A549 (cell line): ENCODE measurements around the gene MAPKAP1. TPM values are rescaled to one million over a fixed set of nuclear protein-coding genes. Genes with fewer than 3 reads are reported as not detected.

Experiments
- ATAC-seq, 2 experiments: fragments of 200-7000 bp in 1 of 2; fragments of >200 bp in 1 of 2; cut with Nextera tagmentation in 1 of 2; cut with Tn5 transposase in 1 of 2; 3 replicates each; pipeline versions ENCODE4 v1.8.0 to v1.9.1; 2018 to 2020; ENCODE audit warnings: mild to moderate bottlenecking in 1 of 2, moderate library complexity in 1 of 2
- CTCF ChIA-PET: fragments of 300-600 bp; sonication (Branson Sonifier 250); formaldehyde crosslinking; extraction: SDS; loops from one replicate; lab custom pipeline; 2021; ENCODE audit warnings: antibody characterized with exemption, inconsistent platforms; lab: Yijun Ruan, JAX
- POLR2A ChIA-PET: fragments of 350-600 bp; formaldehyde crosslinking; extraction: SDS; loops from one replicate; lab custom pipeline; 2021; ENCODE audit warnings: antibody characterized with exemption, inconsistent platforms; lab: Yijun Ruan, JAX
- DNase-seq, 2 experiments: peaks; one replicate each; pipeline versions ENCODE4 v3.0.0 to v3.0.0-alpha.2; 2011 to 2016; ENCODE audit warnings: low read depth in 1 of 2, low spot score in 1 of 2
- FAIRE-seq: peaks from 2 replicates; lab custom pipeline; 2011; peaks lifted over from hg19 to GRCh38; lab: Jason Lieb, UNC
- H3K27ac ChIP-seq, 2 experiments: fragments of >200 bp; sonication (Bioruptor Twin); formaldehyde crosslinking; 3 replicates each; pipeline ENCODE4 v1.5.1; 2016 to 2017
- H3K4me1 ChIP-seq: fragments of >200 bp; sonication (Bioruptor Twin); formaldehyde crosslinking; 3 replicates; pipeline ENCODE4 v1.6.1; 2016
- H3K4me2 ChIP-seq: fragments of >200 bp; sonication (Bioruptor Twin); formaldehyde crosslinking; 3 replicates; pipeline ENCODE4 v1.6.1; 2016
- H3K4me3 ChIP-seq: fragments of >200 bp; sonication (Bioruptor Twin); formaldehyde crosslinking; 3 replicates; pipeline ENCODE4 v1.5.1; 2016
- H3K9me3 ChIP-seq: fragments of >200 bp; sonication (Bioruptor Twin); formaldehyde crosslinking; 3 replicates; pipeline ENCODE4 v1.6.1; 2016
- ATOH8 ChIP-seq: fragments of 250-450 bp; sonication (Bioruptor Pico); IDR thresholded peaks from 2 replicates; pipeline ENCODE4 v1.5.0; 2020; ENCODE audit warnings: low read depth, mild to moderate bottlenecking, moderate library complexity
- CBX2 ChIP-seq: fragments of 200-600 bp; sonication (generic); IDR thresholded peaks from 2 replicates; pipeline ENCODE4 v1.6.1; 2016; ENCODE audit warnings: low read depth, mild to moderate bottlenecking, borderline replicate concordance
- CHD2 ChIP-seq: fragments of 150-350 bp; IDR thresholded peaks from 2 replicates; pipeline ENCODE4 v1.6.1; 2014; ENCODE audit warnings: low read length; ENCODE audit not compliant: partially characterized antibody
- CTCF ChIP-seq: fragments of >200 bp; sonication (Bioruptor Twin); formaldehyde crosslinking; IDR thresholded peaks from 3 replicates; pipeline ENCODE4 v1.5.1; 2016
- E2F6 ChIP-seq: IDR thresholded peaks from 2 replicates; pipeline ENCODE4 v1.6.1; 2012; ENCODE audit warnings: low read depth, borderline replicate concordance
- EP300 ChIP-seq, 2 experiments: fragments of >200 bp; sonication (Bioruptor Twin); formaldehyde crosslinking; IDR thresholded peaks; 2 replicates in 1 of 2; 3 replicates in 1 of 2; pipeline ENCODE4 v1.6.1; 2016 to 2017
- FOSB ChIP-seq: fragments of 250-450 bp; sonication (Bioruptor Pico); IDR thresholded peaks from 2 replicates; pipeline ENCODE4 v1.5.0; 2020; ENCODE audit warnings: mild to moderate bottlenecking, moderate library complexity
- GATA3 ChIP-seq: IDR thresholded peaks from 2 replicates; pipeline ENCODE4 v1.6.1; 2012; ENCODE audit warnings: borderline replicate concordance
- HDAC2 ChIP-seq: fragments of 200-600 bp; sonication (generic); IDR thresholded peaks from 2 replicates; pipeline ENCODE4 v1.6.1; 2016
- JUNB ChIP-seq: fragments of >200 bp; sonication (Bioruptor Twin); formaldehyde crosslinking; IDR thresholded peaks from 2 replicates; pipeline ENCODE4 v1.6.1; 2016
- KDM1A ChIP-seq: fragments of 200-600 bp; sonication (generic); IDR thresholded peaks from 2 replicates; pipeline ENCODE4 v1.6.1; 2016; ENCODE audit warnings: low read depth, mild to moderate bottlenecking
- KDM5A ChIP-seq: fragments of 200-600 bp; sonication (generic); IDR thresholded peaks from 2 replicates; pipeline ENCODE4 v1.6.1; 2016; ENCODE audit warnings: antibody characterized with exemption, mild to moderate bottlenecking
- MYC ChIP-seq: IDR thresholded peaks from 2 replicates; pipeline ENCODE4 v1.6.1; 2012; ENCODE audit warnings: mild to moderate bottlenecking, inconsistent platforms, low read length, improper control_type of control experiment, borderline replicate concordance
- NFE2L2 ChIP-seq: fragments of 150-350 bp; conservative IDR thresholded peaks from 2 replicates; pipeline ENCODE4 v1.6.1; 2014; ENCODE audit warnings: low read length
- RAD21 ChIP-seq, 2 experiments: fragments of >200 bp in 1 of 2; sonication (Bioruptor Twin) in 1 of 2; formaldehyde crosslinking in 1 of 2; IDR thresholded peaks in 1 of 2; conservative IDR thresholded peaks in 1 of 2; 2 replicates in 1 of 2; 3 replicates in 1 of 2; pipeline ENCODE4 v1.6.1; 2012 to 2018; ENCODE audit warnings: inconsistent platforms in 1 of 2
- REST ChIP-seq: fragments of 200-600 bp; sonication (generic); IDR thresholded peaks from 2 replicates; pipeline ENCODE4 v1.6.1; 2016; ENCODE audit warnings: antibody characterized with exemption, mild to moderate bottlenecking, moderate library complexity
- RFX5 ChIP-seq: fragments of 450-650 bp; IDR thresholded peaks from 2 replicates; pipeline ENCODE4 v1.7.1; 2014; ENCODE audit warnings: antibody characterized with exemption, mild to moderate bottlenecking, moderate library complexity
- SMC3 ChIP-seq: fragments of >200 bp; sonication (Bioruptor Twin); formaldehyde crosslinking; IDR thresholded peaks from 3 replicates; pipeline ENCODE4 v1.6.1; 2018; ENCODE audit warnings: inconsistent platforms
- SREBF2 ChIP-seq: fragments of 450-650 bp; IDR thresholded peaks from 2 replicates; pipeline ENCODE4 v1.6.1; 2014; ENCODE audit warnings: mild to moderate bottlenecking, moderate library complexity
- ZC3H11A ChIP-seq: fragments of 450-650 bp; IDR thresholded peaks from 2 replicates; pipeline ENCODE4 v1.6.1; 2014; ENCODE audit warnings: antibody characterized with exemption, mild to moderate bottlenecking
- ZNF302 ChIP-seq: fragments of 250-450 bp; sonication (Bioruptor Pico); IDR thresholded peaks from 2 replicates; pipeline ENCODE4 v1.9.0; 2021; ENCODE audit warnings: inconsistent platforms, mild to moderate bottlenecking, moderate library complexity
- WGBS: methylation state at CpG from one replicate; pipeline ENCODE4 v1.1.6; 2017; ENCODE audit errors: missing lambda C conversion rate; 5-methylcytosine and 5-hydroxymethylcytosine counted together
- polyA plus RNA-seq, 4 experiments: library from polyadenylated mRNA; depleted of rRNA in 3 of 4; stranded (reverse); fragments of >200 nt; fragmentation: RNase III in 1 of 4; extraction: RNeasy Plus Mini Kit Qiagen cat#74134 plus additional on column Dnase treatment in 1 of 4; gene quantifications; 2 replicates in 3 of 4; 3 replicates in 1 of 4; pipeline ENCODE4 v1.2.3, GENCODE V29; 2011 to 2017
- TF ChIP-seq, protein P1 (sequence below): fragments of 450-650 bp; IDR thresholded peaks from 2 replicates; pipeline ENCODE4 v1.6.1; 2014; ENCODE audit warnings: antibody characterized with exemption
- TF ChIP-seq, protein P2 (sequence below): IDR thresholded peaks from 2 replicates; pipeline ENCODE4 v1.6.1; 2012

The MAPKAP1 gene
- polyA plus RNA-seq, 2 of the 4 experiments (the other 2 are of a cell fraction), result 49.9 to 119 TPM

DNA sequence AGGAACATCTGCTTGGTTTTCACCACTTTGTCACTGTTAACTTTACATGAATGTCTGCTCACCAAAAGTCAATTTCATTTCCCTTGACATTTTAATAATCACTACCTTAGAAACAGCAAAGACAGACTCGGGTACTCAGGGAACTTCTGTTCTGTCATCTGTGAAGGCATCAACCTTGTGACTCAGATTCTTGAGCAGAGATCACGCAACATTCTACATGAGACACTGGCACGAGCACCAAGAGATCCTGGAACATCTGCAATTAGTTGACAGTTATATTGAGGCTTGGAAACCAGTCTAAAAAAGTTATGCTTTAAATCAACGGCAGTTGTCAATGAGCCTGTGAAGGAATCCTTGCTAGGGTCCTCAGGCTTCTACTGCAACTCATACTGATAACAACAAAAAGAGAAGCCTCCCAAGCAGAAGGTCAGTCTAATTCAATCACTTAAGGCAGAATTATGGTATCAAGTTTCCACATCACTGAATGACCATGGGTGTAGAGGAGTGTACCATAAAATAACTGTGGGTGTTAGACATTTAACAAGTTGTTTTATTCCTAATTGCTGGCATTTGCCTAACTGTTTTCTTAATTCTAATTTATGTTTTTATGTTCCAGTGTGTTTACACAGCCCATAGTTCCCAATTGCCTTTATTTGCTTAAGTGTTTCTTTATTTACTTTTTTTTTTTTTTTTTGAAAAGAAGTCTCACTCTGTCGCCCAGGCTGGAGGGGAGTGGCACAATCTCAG, 36.8 kb upstream of the MAPKAP1 start:
- no peak for TF ChIP-seq FOSB (CRISPR knock-in tag)
- no peak for TF ChIP-seq ZNF302 (CRISPR knock-in tag)
- TF ChIP-seq SMC3, result no peak
- no peak for TF ChIP-seq MYC
- no peak for TF ChIP-seq KDM5A
- no peak for TF ChIP-seq CTCF
- TF ChIP-seq ZC3H11A, result no peak
- no peak for TF ChIP-seq RAD21 (conservative IDR thresholded peaks at IDR 0.05 in 1 of 2, IDR thresholded peaks at IDR 0.05 in 1 of 2)
- no peak for TF ChIP-seq CHD2
- no peak for FAIRE-seq
- Histone ChIP-seq H3K9me3 (no peaks in the 10 kb centered on the region), H3K27ac (no peak overlapping the region), H3K4me2 (no peak overlapping the region), H3K4me3 (no peak overlapping the region), H3K4me1 (peaks cover 5% of the 10 kb centered on the region; the same call in 1 of the 3 replicates)
- CTCF ChIA-PET, result interaction anchor here (0.5 to 0.7 kb wide), 2 partner anchors 340 to 755 kb away, joined by 3 to 4 read pairs; no protein-coding TSS in a partner anchor
- DNase-seq, result no peak
- ATAC-seq, result no peak
- POLR2A ChIA-PET, result no interaction called here
- 53% methylated on average over 5 of the region's 5 CpGs for WGBS

DNA sequence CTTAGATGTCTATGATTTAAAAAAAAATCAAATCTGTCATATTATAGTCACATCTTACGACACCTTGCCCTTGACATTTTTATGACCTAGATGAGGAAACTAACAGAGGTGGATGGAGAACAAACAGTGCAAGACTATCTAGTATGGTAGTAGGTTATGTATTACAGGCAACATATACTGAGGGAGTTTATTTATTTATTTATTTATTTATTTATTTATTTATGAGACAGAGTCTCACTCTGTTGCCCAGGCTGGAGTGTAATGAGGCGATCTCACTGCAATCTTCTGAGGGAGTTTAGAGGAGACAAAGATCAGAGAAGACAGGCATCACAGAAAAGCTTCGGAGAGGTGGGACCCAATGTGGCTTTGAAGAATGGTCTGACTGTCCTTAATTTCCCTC, 35.6 kb upstream of the MAPKAP1 start:
- CTCF ChIA-PET, result interaction anchor here (0.6 kb wide), 2 partner anchors 500 to 527 kb away, joined by 3 read pairs; no protein-coding TSS in a partner anchor
- WGBS, result 78% methylated on average over 3 of the region's 3 CpGs

GRCh38 chr9:125739436-125739835, 32.4 kb upstream of the MAPKAP1 start:
- 68% methylated on average over 3 of the region's 3 CpGs for WGBS
- no peak for TF ChIP-seq SREBF2
- no peak for TF ChIP-seq NFE2L2
- no peak for TF ChIP-seq REST
- no peak for TF ChIP-seq ATOH8 (CRISPR knock-in tag)
- no peak for TF ChIP-seq GATA3
- no peak for TF ChIP-seq RAD21 (conservative IDR thresholded peaks at IDR 0.05 in 1 of 2, IDR thresholded peaks at IDR 0.05 in 1 of 2)
- TF ChIP-seq, protein P1, sequence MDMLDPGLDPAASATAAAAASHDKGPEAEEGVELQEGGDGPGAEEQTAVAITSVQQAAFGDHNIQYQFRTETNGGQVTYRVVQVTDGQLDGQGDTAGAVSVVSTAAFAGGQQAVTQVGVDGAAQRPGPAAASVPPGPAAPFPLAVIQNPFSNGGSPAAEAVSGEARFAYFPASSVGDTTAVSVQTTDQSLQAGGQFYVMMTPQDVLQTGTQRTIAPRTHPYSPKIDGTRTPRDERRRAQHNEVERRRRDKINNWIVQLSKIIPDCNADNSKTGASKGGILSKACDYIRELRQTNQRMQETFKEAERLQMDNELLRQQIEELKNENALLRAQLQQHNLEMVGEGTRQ, result no peak
- no peak for TF ChIP-seq CBX2
- no peak for TF ChIP-seq SMC3
- no peak for TF ChIP-seq HDAC2
- TF ChIP-seq EP300 (IDR thresholded peaks at IDR 0.05), result no peak
- TF ChIP-seq KDM1A, result no peak
- TF ChIP-seq, protein P2, sequence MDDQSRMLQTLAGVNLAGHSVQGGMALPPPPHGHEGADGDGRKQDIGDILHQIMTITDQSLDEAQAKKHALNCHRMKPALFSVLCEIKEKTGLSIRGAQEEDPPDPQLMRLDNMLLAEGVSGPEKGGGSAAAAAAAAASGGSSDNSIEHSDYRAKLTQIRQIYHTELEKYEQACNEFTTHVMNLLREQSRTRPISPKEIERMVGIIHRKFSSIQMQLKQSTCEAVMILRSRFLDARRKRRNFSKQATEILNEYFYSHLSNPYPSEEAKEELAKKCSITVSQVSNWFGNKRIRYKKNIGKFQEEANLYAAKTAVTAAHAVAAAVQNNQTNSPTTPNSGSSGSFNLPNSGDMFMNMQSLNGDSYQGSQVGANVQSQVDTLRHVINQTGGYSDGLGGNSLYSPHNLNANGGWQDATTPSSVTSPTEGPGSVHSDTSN, result no peak
- no peak for TF ChIP-seq JUNB
- no peak for TF ChIP-seq RFX5
- no peak for TF ChIP-seq E2F6
- CTCF ChIA-PET, result interaction anchor here (0.6 to 1.5 kb wide), 5 partner anchors 34 to 191 kb away, joined by 3 to 5 read pairs (median 3); no protein-coding TSS in a partner anchor
- H3K4me1 ChIP-seq, result no peaks in the 10 kb centered on the region
- ATAC-seq (no peak), FAIRE-seq (no peak), DNase-seq (no peak)
- no peak overlapping the region for H3K4me2 ChIP-seq
- POLR2A ChIA-PET, result no interaction called here
- H3K27ac ChIP-seq, result no peak overlapping the region
- no peak overlapping the region for H3K4me3 ChIP-seq
- H3K9me3 ChIP-seq, result no peaks in the 10 kb centered on the region

More for the DNA sequence above, 35.6 kb upstream of the MAPKAP1 start:
- TF ChIP-seq ZC3H11A (peak; percentile 68), ZNF302 (CRISPR knock-in tag) (no peak)
- Histone ChIP-seq H3K4me2 (no peak overlapping the region), H3K4me3 (no peak overlapping the region), H3K4me1 (peaks cover 5% of the 10 kb centered on the region; the same call in 1 of the 3 replicates), H3K9me3 (no peaks in the 10 kb centered on the region), H3K27ac (no peak overlapping the region)
- POLR2A ChIA-PET, result no interaction called here
- FAIRE-seq (no peak), ATAC-seq (no peak), DNase-seq (no peak)
